ENCODE measurements around the gene PHYH. TPM values are rescaled to one million over a fixed set of nuclear protein-coding genes. Genes with fewer than 3 reads are reported as not detected.

PHYH gene
- total RNA-seq, 1 donor from 2014 or later: 11.1 TPM

Other genes with a start within 250 kb of the PHYH start
- gene OPTN, start 199.9 kb downstream of the PHYH start, total RNA-seq: 52.6 and 54.1 TPM in 2 replicates
- 104 and 106 TPM in 2 replicates for gene MCM10, start 138.5 kb downstream of the PHYH start, total RNA-seq
- not detected in 2 replicates for gene UCMA, start 65.7 kb downstream of the PHYH start, total RNA-seq
- 54.4 and 56.7 TPM in 2 replicates for gene SEPHS1, start 48.2 kb upstream of the PHYH start, total RNA-seq
- not detected in 2 replicates for gene BEND7, start 228.9 kb upstream of the PHYH start, total RNA-seq